Lung (tissue), 13 donors: ENCODE measurements around the gene CYTH3. TPM values are rescaled to one million over a fixed set of nuclear protein-coding genes. Genes with fewer than 3 reads are reported as not detected.

Experiments used
- ATAC-seq: fragments of 200-7000 bp; cut with Tn5 transposase; one replicate; pipeline ENCODE4 v1.9.1; 2020; ENCODE audit warnings: moderate number of reproducible peaks; ENCODE audit not compliant: insufficient read depth, low FRiP score
- DNase-seq, 3 donors: peaks; one replicate each; pipeline ENCODE4 v3.0.0-alpha.2; 2013 to 2017
- H3K27ac ChIP-seq, 2 donors: one replicate each; pipeline ENCODE4 v1.5.1; 2013; ENCODE audit warnings: mild to moderate bottlenecking in 2 of 2, moderate library complexity in 2 of 2, control low read depth in 1 of 2, inconsistent platforms in 1 of 2, low read depth in 1 of 2, low read length in 1 of 2
- H3K27me3 ChIP-seq, 3 donors: one replicate each; pipeline ENCODE4 v1.5.1; 2013; ENCODE audit warnings: low read length in 2 of 3; ENCODE audit not compliant: control insufficient read depth in 3 of 3, insufficient read depth in 3 of 3
- H3K36me3 ChIP-seq, 4 donors: one replicate each; pipeline ENCODE4 v1.5.1; 2013; ENCODE audit warnings: low read length in 4 of 4, mild to moderate bottlenecking in 1 of 4, moderate library complexity in 1 of 4; ENCODE audit not compliant: control insufficient read depth in 4 of 4, insufficient read depth in 4 of 4
- H3K4me1 ChIP-seq, 5 donors: one replicate each; pipeline ENCODE4 v1.5.1; 2013; ENCODE audit warnings: low read length in 5 of 5, mild to moderate bottlenecking in 2 of 5, moderate library complexity in 1 of 5; ENCODE audit not compliant: control insufficient read depth in 5 of 5, insufficient read depth in 5 of 5
- H3K4me3 ChIP-seq: one replicate; pipeline ENCODE4 v1.5.1; 2013; ENCODE audit warnings: mild to moderate bottlenecking, control low read depth, moderate library complexity
- H3K9ac ChIP-seq, 2 donors: one replicate each; pipeline ENCODE4 v1.5.1; 2013; ENCODE audit warnings: low read length in 2 of 2, control low read depth in 1 of 2; ENCODE audit not compliant: insufficient read depth in 1 of 2
- H3K9me3 ChIP-seq, 4 donors: one replicate each; pipeline ENCODE4 v1.5.1; 2013; ENCODE audit warnings: low read length in 3 of 4, mild to moderate bottlenecking in 1 of 4, moderate library complexity in 1 of 4; ENCODE audit not compliant: control insufficient read depth in 4 of 4, insufficient read depth in 3 of 4
- CTCF ChIP-seq: IDR thresholded peaks from 2 replicates; pipeline ENCODE4 v1.5.1; 2012; ENCODE audit warnings: mild to moderate bottlenecking; ENCODE audit errors: control extremely low read depth, extremely low read depth
- WGBS, 2 donors: extraction: QIAGEN DNeasy Blood & Tissue Kit; methylation state at CpG; one replicate each; pipeline ENCODE4 v1.1.7; 2013; 5-methylcytosine and 5-hydroxymethylcytosine counted together
- polyA plus RNA-seq, 2 donors: library from polyadenylated mRNA; stranded (reverse); fragments of 200-250 nt; gene quantifications; one replicate each; pipeline ENCODE4 v1.2.1, GENCODE V29; 2013
- small RNA-seq: library from RNA; depleted of rRNA; stranded (forward); fragments of <200 nt; gene quantifications from one replicate; pipeline ENCODE3, GENCODE V24; 2014; ENCODE audit warnings: low replicate concordance
- total RNA-seq, 2 donors: library from RNA; depleted of rRNA in 1 of 2; stranded (reverse); fragments of >200 nt in 1 of 2; gene quantifications; one replicate each; pipeline ENCODE4 v1.2.1, GENCODE V29; 2014 to 2021
- donor health status: control.
- donor health status: control.
- donor health status: Bipolar disorder and iron deficiency.
- donor health status: healthy.
- donor health status: DM: yes; HTN: yes; CAD: no.

Gene CYTH3
- total and polyA plus RNA-seq, 4 donors, result 8.2 to 28.7 (median 15.5) TPM

- TF ChIP-seq CTCF, result no peak
- no peak overlapping the region for H3K4me3 ChIP-seq
- peaks cover 0 to 1% (median 0%) of the 10 kb centered on the region in 4 donors for H3K9me3 ChIP-seq
- peaks cover 27 to 42% (median 32%) of the 10 kb centered on the region in 4 donors for H3K36me3 ChIP-seq
- 94 to 96% methylated on average over 2 of the region's 2 CpGs for WGBS, 2 donors
- H3K4me1 ChIP-seq, result no peaks in the 10 kb centered on the region
- ATAC-seq, result no peak
- H3K27me3 ChIP-seq, result no peaks in the 10 kb centered on the region
- H3K9ac ChIP-seq, result no peak overlapping the region
- no peak overlapping the region for H3K27ac ChIP-seq
- no peak for DNase-seq
Observed at GRCh38 chr7:6116211-6116610, 156.2 kb downstream of the CYTH3 start.

Small RNA genes lying within 50 kb of the gene (small RNA-seq; reads per million reads assigned to genes)
- gene RF00019, result not detected

Other genes with a start within 250 kb of the CYTH3 start
- not detected for gene ANKRD61, start 241.2 kb downstream of the CYTH3 start, total RNA-seq
- under 1 TPM in 1 of 2 donors, not detected in 1; 0.08 TPM for gene ANKRD61, start 241.2 kb downstream of the CYTH3 start, polyA plus RNA-seq
- 100 to 1,000 TPM in 1 of 2 donors, 10 to 100 TPM in 1; 73.4 to 113 TPM for gene EIF2AK1, start 213.4 kb downstream of the CYTH3 start, total RNA-seq
- 10 to 100 TPM; 35.6 to 50.7 TPM for gene EIF2AK1, start 213.4 kb downstream of the CYTH3 start, polyA plus RNA-seq
- 10 to 100 TPM in 1 of 2 donors, 1 to 10 TPM in 1; 8.3 to 10.5 TPM for gene USP42, start 167.7 kb downstream of the CYTH3 start, total RNA-seq
- 1 to 10 TPM; 3.0 to 4.2 TPM for gene USP42, start 167.7 kb downstream of the CYTH3 start, polyA plus RNA-seq
- gene FAM220A, start 76.3 kb upstream of the CYTH3 start, total RNA-seq, result 10 to 100 TPM; 16.2 to 16.7 TPM
- 1 to 10 TPM; 6.1 to 7.5 TPM for gene FAM220A, start 76.3 kb upstream of the CYTH3 start, polyA plus RNA-seq
- gene RAC1, start 101.9 kb upstream of the CYTH3 start, total RNA-seq, result 100 to 1,000 TPM in 1 of 2 donors, 10 to 100 TPM in 1; 99.1 to 261 TPM
- 100 to 1,000 TPM; 251 to 269 TPM for gene RAC1, start 101.9 kb upstream of the CYTH3 start, polyA plus RNA-seq
- gene DAGLB, start 175.3 kb upstream of the CYTH3 start, total RNA-seq, result 10 to 100 TPM; 22.6 to 43.3 TPM
- 10 to 100 TPM; 13.9 to 16.3 TPM for gene DAGLB, start 175.3 kb upstream of the CYTH3 start, polyA plus RNA-seq
- gene KDELR2, start 211.5 kb upstream of the CYTH3 start, total RNA-seq, result 100 to 1,000 TPM in 1 of 2 donors, 10 to 100 TPM in 1; 97.4 to 161 TPM
- gene KDELR2, start 211.5 kb upstream of the CYTH3 start, polyA plus RNA-seq, result 100 to 1,000 TPM in 1 of 2 donors, 10 to 100 TPM in 1; 84.3 to 103 TPM